Stimulated activated CD8-positive, alpha-beta memory T cell treated with anti-CD3 and anti-CD28 coated beads, Interleukin-12 subunit alpha, Interleukin-12 subunit beta, amount 100 ng/mL, for 4 hours (primary cell): ENCODE measurements around the gene TMCC2.
"Not testable (repeated sequence)": the region's sequence is repeated elsewhere in the genome, so short reads cannot be mapped to it uniquely, and the experiment has no call there.

Source experiments
- DNase-seq: peaks from one replicate; pipeline ENCODE4 v3.0.0-alpha.2; 2020; ENCODE audit warnings: low read depth

TMCC2 gene

GRCh38 chr1:205211839-205212536 lies 15.8 kb upstream of the TMCC2 start:
- no peak for DNase-seq

GRCh38 chr1:205214756-205215155 lies 13.0 kb upstream of the TMCC2 start:
- no peak for DNase-seq

GRCh38 chr1:205216588-205216987 lies 11.2 kb upstream of the TMCC2 start:
- DNase-seq, result no peak

- no peak for DNase-seq
Observed at GRCh38 chr1:205217418-205217817, 10.3 kb upstream of the TMCC2 start.

- no peak for DNase-seq
Observed at GRCh38 chr1:205220421-205220820, 7.3 kb upstream of the TMCC2 start.

GRCh38 chr1:205224736-205225135 lies 3.0 kb upstream of the TMCC2 start:
- no peak for DNase-seq

- no peak for DNase-seq
Observed at GRCh38 chr1:205225901-205226765, 1.6 kb upstream of the TMCC2 start.

GRCh38 chr1:205226868-205227583 lies 720 bp upstream of the TMCC2 start:
- DNase-seq, result no peak

GRCh38 chr1:205228093-205228521 lies 361 bp downstream of the TMCC2 start:
- no peak for DNase-seq

- peak; percentile 20 for DNase-seq
Observed at GRCh38 chr1:205229399-205229871, 1.7 kb downstream of the TMCC2 start.

GRCh38 chr1:205229916-205230700 lies 2.4 kb downstream of the TMCC2 start:
- no peak for DNase-seq

- no peak for DNase-seq
Observed at GRCh38 chr1:205230982-205231381, 3.2 kb downstream of the TMCC2 start.

- no peak for DNase-seq
Observed at GRCh38 chr1:205232127-205232820, 4.5 kb downstream of the TMCC2 start.

- DNase-seq, result no peak
Observed at GRCh38 chr1:205232945-205233397, 5.2 kb downstream of the TMCC2 start.

- DNase-seq, result not testable (repeated sequence)
Observed at GRCh38 chr1:205233986-205234385, 6.2 kb downstream of the TMCC2 start.

- no peak for DNase-seq
Observed at GRCh38 chr1:205235951-205236350, 8.2 kb downstream of the TMCC2 start.

GRCh38 chr1:205236526-205236925 lies 8.8 kb downstream of the TMCC2 start:
- no peak for DNase-seq

- no peak for DNase-seq
Observed at GRCh38 chr1:205236951-205237475, 9.3 kb downstream of the TMCC2 start.

GRCh38 chr1:205237526-205238484 lies 10.1 kb downstream of the TMCC2 start:
- DNase-seq, result no peak

GRCh38 chr1:205239078-205239477 lies 11.3 kb downstream of the TMCC2 start:
- no peak for DNase-seq
